Gastroesophageal sphincter (tissue), 4 donors: Measurements from ENCODE around the gene OSGIN1. TPM values are rescaled to one million over a fixed set of nuclear protein-coding genes. Genes with fewer than 3 reads are reported as not detected.
"Not testable (repeated sequence)": the region's sequence is repeated elsewhere in the genome, so short reads cannot be mapped to it uniquely, and the experiment has no call there.

ENCODE experiments used
- ATAC-seq: fragments of 150-250 bp; one replicate; pipeline ENCODE4 v1.9.1; 2016; ENCODE audit warnings: mild to moderate bottlenecking, moderate library complexity
- H3K27ac ChIP-seq, 4 donors: fragments of 200-600 bp; sonication (generic) in 3 of 4; 1 replicate in 3 of 4; 2 replicates in 1 of 4; pipeline ENCODE4 v1.5.1; 2016 to 2019
- H3K27me3 ChIP-seq: fragments of 200-600 bp; sonication (generic); one replicate; pipeline ENCODE4 v1.5.1; 2019
- H3K36me3 ChIP-seq, 2 donors: fragments of 200-600 bp; sonication (generic); one replicate each; pipeline ENCODE4 v1.5.1; 2019; ENCODE audit warnings: control low read depth in 1 of 2
- H3K4me1 ChIP-seq, 3 donors: fragments of 200-600 bp; sonication (generic); 1 replicate in 2 of 3; 2 replicates in 1 of 3; pipeline ENCODE4 v1.5.1; 2016 to 2019; ENCODE audit warnings: control low read depth in 2 of 3
- H3K4me3 ChIP-seq, 2 donors: fragments of 200-600 bp; sonication (generic); one replicate each; pipeline ENCODE4 v1.5.1; 2019; ENCODE audit warnings: mild to moderate bottlenecking in 1 of 2, moderate library complexity in 1 of 2
- H3K9me3 ChIP-seq, 3 donors: fragments of 200-600 bp; sonication (generic); one replicate each; pipeline ENCODE4 v1.5.1; 2017 to 2019; ENCODE audit warnings: control low read depth in 2 of 3
- EP300 ChIP-seq: sonication (generic); formaldehyde crosslinking; IDR thresholded peaks from one replicate; pipeline ENCODE4 v1.6.1; 2017; ENCODE audit warnings: antibody characterized with exemption, mild to moderate bottlenecking
- POLR2A ChIP-seq, 2 donors: fragments of 450-650 bp; IDR thresholded peaks; one replicate each; pipeline ENCODE4 v1.6.1; 2017; ENCODE audit warnings: antibody characterized with exemption in 2 of 2, mild to moderate bottlenecking in 2 of 2, moderate library complexity in 1 of 2
- POLR2AphosphoS5 ChIP-seq: sonication (generic); formaldehyde crosslinking; IDR thresholded peaks from one replicate; pipeline ENCODE4 v1.6.1; 2017; ENCODE audit warnings: antibody characterized with exemption
- WGBS, 2 donors: methylation state at CpG; one replicate each; pipeline ENCODE4 v1.1.5; 2018; ENCODE audit warnings: low coverage in 1 of 2; 5-methylcytosine and 5-hydroxymethylcytosine counted together
- total RNA-seq, 4 donors: library from RNA; depleted of rRNA; stranded (reverse); fragments of >200 nt; gene quantifications; one replicate each; pipeline ENCODE4 v1.1.0, GENCODE V29; 2016
- TF ChIP-seq, protein P1 (sequence below), 4 experiments: fragments of 200-600 bp in 2 of 4; fragments of 450-650 bp in 2 of 4; sonication (generic) in 1 of 4; IDR thresholded peaks; one replicate each; pipeline ENCODE4 v1.5.1; 2017 to 2019; ENCODE audit warnings: antibody characterized with exemption in 4 of 4, mild to moderate bottlenecking in 2 of 4, moderate library complexity in 2 of 4

The OSGIN1 gene
- total RNA-seq, 4 donors from 2014 or later, result 7.9 to 12.5 (median 9.4) TPM

DNA sequence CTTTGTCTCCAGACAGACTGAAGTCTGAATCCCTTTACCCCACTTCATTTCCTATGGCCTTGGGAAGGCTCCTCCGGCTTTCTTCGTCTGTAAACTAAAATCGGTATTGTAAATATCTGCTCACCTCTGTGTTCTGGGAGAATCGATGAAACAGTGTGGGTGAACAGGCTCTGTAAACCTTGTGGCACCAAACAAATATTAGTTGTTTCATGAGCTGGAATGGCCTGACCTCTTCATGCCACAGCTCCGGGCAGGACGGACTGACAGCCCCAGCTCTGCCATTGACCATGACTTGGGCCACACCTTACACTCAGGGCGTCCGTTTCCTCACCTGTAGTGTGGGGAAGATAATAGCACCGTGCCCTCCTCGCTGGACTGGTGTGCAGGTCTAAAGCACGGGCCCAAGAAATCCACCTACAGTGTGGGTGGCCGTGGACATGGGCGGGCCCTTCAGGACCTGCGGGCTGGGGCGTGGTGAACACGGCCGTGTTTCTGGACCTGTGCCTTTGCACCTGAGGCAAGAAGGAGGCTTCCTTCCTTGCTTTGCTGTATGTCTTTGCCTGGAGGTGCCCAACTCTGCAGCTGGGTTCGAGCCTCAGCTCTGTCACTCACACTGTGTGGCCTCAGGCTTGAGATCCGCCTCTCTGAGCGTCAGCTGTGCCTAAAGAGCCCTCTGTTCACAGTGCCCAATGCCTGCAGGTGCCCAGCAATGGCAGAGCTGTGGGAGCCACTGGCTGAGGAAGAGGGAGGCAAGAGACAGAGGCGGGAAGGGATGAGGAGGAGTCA, 6.1 kb upstream of the OSGIN1 start:
- 72 to 92% methylated on average over 2 to 6 of the region's 21 CpGs for WGBS, 2 donors
- H3K27me3 ChIP-seq, result no peaks in the 10 kb centered on the region
- no peak overlapping the region for H3K4me3 ChIP-seq
- ATAC-seq, result no peak
- no peak overlapping the region for H3K27ac ChIP-seq
- TF ChIP-seq POLR2AphosphoS5 (no peak), POLR2A (IDR thresholded peaks at IDR 0.05) (no peak), EP300 (no peak)
- TF ChIP-seq, protein P1, sequence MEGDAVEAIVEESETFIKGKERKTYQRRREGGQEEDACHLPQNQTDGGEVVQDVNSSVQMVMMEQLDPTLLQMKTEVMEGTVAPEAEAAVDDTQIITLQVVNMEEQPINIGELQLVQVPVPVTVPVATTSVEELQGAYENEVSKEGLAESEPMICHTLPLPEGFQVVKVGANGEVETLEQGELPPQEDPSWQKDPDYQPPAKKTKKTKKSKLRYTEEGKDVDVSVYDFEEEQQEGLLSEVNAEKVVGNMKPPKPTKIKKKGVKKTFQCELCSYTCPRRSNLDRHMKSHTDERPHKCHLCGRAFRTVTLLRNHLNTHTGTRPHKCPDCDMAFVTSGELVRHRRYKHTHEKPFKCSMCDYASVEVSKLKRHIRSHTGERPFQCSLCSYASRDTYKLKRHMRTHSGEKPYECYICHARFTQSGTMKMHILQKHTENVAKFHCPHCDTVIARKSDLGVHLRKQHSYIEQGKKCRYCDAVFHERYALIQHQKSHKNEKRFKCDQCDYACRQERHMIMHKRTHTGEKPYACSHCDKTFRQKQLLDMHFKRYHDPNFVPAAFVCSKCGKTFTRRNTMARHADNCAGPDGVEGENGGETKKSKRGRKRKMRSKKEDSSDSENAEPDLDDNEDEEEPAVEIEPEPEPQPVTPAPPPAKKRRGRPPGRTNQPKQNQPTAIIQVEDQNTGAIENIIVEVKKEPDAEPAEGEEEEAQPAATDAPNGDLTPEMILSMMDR (IDR thresholded peaks at IDR 0.05), result no peak
- peaks cover 0 to 16% of the 10 kb centered on the region in 2 donors for H3K36me3 ChIP-seq
- no peaks in the 10 kb centered on the region for H3K9me3 ChIP-seq
- peaks cover 0 to under 1% (median 0%) of the 10 kb centered on the region in 3 donors for H3K4me1 ChIP-seq

DNA sequence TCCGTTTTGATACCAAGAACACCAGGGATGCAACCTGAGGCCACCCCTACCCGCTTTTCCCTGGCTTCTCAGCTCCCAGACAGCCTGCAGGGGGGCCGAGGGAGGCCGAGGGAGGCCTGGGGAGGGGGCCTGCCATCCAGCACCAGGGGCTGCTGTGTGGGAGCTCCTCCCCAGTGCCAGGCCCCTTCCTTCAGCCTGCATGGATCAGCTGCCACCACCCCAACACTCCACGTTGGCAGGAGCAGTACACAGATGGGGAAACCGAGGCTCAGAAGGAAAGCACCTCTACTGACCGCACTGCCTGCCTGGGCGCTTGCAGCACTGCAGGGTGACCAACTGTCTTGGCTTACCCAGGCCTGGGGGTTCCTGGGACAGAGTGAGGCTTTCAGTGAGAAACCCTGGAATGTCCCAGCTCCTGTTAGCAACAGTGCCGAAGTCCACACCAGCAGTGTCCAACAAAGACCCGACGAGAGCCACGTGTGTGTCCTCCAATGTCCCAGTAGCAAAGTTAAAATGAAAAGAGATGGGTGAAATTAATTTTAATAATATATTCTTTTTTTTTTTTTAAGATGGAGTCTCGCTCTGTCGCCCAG, 5.3 kb upstream of the OSGIN1 start:
- no peak overlapping the region for H3K27ac ChIP-seq
- ATAC-seq, result no peak
- peaks cover 0 to 8% (median 3%) of the 10 kb centered on the region in 3 donors for H3K4me1 ChIP-seq
- no peaks in the 10 kb centered on the region for H3K9me3 ChIP-seq
- TF ChIP-seq POLR2A (IDR thresholded peaks at IDR 0.05) (no peak), EP300 (no peak), POLR2AphosphoS5 (no peak)
- TF ChIP-seq, protein P1 (IDR thresholded peaks at IDR 0.05), result no peak
- WGBS, 2 donors, result 89 to 94% methylated on average over 4 to 5 of the region's 14 CpGs
- H3K4me3 ChIP-seq, result no peak overlapping the region
- H3K36me3 ChIP-seq, result peaks cover 0 to 16% of the 10 kb centered on the region in 2 donors
- H3K27me3 ChIP-seq, result no peaks in the 10 kb centered on the region

DNA sequence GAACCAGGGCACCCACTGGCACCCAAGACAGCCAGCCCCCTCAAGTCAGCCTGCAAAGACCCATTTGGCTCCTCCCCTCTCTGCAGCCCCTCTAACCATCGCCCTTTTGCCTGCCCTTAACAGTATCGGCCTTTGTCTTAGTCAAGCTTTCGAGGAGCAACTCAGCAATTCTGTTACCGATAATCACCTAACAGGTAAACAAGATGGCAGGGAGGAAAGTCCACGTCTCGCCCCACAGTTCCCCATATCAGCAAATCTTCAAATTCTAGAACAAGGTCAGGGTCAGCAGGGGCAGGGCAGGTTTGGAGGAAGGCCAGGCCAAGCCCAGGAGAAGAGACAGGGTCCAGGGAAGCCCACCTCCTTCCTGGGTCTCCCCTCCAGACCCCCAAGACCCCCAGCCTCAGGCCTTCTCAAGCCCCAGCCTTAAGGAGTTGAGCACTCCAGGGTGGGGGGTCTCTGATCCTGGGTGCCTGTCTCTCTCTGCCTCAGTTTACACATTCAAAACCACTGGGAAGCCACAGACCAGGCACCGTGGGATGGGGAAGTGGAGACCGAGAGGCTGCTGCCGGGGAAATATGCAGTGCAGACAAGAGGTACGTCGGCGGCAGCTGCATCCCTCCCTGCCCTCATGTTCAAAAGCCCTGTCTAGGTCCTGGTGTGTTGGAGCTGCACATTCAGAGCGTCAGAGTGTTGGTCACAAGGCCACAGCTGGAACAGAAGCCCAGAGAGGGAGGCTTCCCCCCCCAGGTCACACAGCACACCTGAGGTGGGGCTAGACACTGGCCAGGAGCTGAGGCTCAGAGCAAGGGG, 3.9 kb upstream of the OSGIN1 start:
- no peaks in the 10 kb centered on the region for H3K27me3 ChIP-seq
- 70% methylated on average over 6 of the region's 13 CpGs; no CpG with 5 or more reads in 1 of the 2 donors for WGBS, 2 donors
- no peak overlapping the region for H3K27ac ChIP-seq
- ATAC-seq, result no peak
- TF ChIP-seq, protein P1 (IDR thresholded peaks at IDR 0.05), result no peak
- no peak for TF ChIP-seq POLR2AphosphoS5
- TF ChIP-seq EP300, result no peak
- no peak for TF ChIP-seq POLR2A (IDR thresholded peaks at IDR 0.05)
- peaks cover 0 to 18% (median 7%) of the 10 kb centered on the region in 3 donors for H3K4me1 ChIP-seq
- peaks cover 0 to 16% of the 10 kb centered on the region in 2 donors for H3K36me3 ChIP-seq
- H3K4me3 ChIP-seq, result no peak overlapping the region
- no peaks in the 10 kb centered on the region for H3K9me3 ChIP-seq

DNA sequence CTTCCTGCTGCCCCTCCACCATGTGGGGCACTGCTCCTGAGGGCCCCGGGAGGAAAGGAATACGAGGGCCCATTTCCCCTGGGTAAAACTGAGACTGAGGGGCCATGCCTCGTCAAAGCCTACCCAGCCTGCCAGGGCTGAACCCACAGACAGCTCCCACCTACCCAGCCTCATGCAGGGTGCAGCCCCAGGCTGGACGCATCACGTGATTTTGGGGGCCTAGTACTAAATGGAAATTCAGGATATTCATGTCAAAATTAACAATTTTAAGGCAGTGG, 3.4 kb upstream of the OSGIN1 start:
- no peak overlapping the region for H3K27ac ChIP-seq
- peaks cover 0 to 16% of the 10 kb centered on the region in 2 donors for H3K36me3 ChIP-seq
- H3K27me3 ChIP-seq, result no peaks in the 10 kb centered on the region
- WGBS, 2 donors, result 73% methylated on average over 2 of the region's 5 CpGs; no CpG with 5 or more reads in 1 of the 2 donors
- H3K4me1 ChIP-seq, result peaks cover 0 to 24% (median 10%) of the 10 kb centered on the region in 3 donors
- ATAC-seq, result no peak
- no peaks in the 10 kb centered on the region for H3K9me3 ChIP-seq
- TF ChIP-seq POLR2A (IDR thresholded peaks at IDR 0.05) (no peak), EP300 (no peak), POLR2AphosphoS5 (no peak)
- TF ChIP-seq, protein P1 (IDR thresholded peaks at IDR 0.05), result no peak
- H3K4me3 ChIP-seq, result no peak overlapping the region

DNA sequence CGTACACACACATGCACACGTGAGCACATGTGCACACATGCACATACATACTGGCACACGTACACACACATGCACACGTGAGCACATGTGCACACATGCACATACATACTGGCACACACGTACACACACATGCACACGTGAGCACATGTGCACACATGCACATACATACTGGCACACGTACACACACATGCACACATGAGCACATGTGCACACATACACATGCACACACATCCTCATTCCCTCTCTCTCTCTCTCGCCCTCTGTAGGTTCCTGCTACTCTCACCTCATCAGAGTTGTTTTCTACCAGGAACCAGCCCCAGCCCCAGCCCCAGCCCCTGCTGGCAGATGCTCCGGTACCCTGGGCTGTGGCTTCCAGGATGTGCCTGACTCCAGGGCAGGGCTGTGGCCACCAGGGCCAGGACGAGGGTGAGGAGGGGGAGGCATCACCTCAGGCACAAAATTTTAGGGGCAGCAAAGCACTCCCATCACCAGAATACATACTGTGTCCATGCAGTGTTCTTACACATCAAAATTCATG, 2.1 kb upstream of the OSGIN1 start:
- peaks cover 0 to 36% (median 14%) of the 10 kb centered on the region in 3 donors for H3K4me1 ChIP-seq
- ATAC-seq, H3K4me3 ChIP-seq, H3K9me3 ChIP-seq, H3K27me3 ChIP-seq, H3K27ac ChIP-seq: not testable (repeated sequence)
- WGBS, 2 donors, result 62% methylated on average over 5 of the region's 10 CpGs; no CpG with 5 or more reads in 1 of the 2 donors
- H3K36me3 ChIP-seq, result peaks cover 0 to 16% of the 10 kb centered on the region in 2 donors
